ENCODE data around the gene THAP3.
A peak's percentile ranks its signal among the peaks of the same experiment; 100 is the strongest.
"Not testable (repeated sequence)": the region's sequence is repeated elsewhere in the genome, so short reads cannot be mapped to it uniquely, and the experiment has no call there.

The THAP3 gene

GRCh38 chr1:6637770-6638169, 13.1 kb downstream of the THAP3 start:
- DNase-seq (ENCODE audit: low read depth), result no peak
- no peak overlapping the region for H3K4me3 ChIP-seq (ENCODE audit: control insufficient read depth, low read depth, low read length)
- TF ChIP-seq CTCF (conservative IDR thresholded peaks at IDR 0.05; ENCODE audit: control insufficient read depth, insufficient read depth, low read depth, low read length), result no peak

GRCh38 chr1:6638226-6638625, 13.6 kb downstream of the THAP3 start:
- no peak overlapping the region for H3K4me3 ChIP-seq (ENCODE audit: control insufficient read depth, low read depth, low read length)
- no peak for TF ChIP-seq CTCF (conservative IDR thresholded peaks at IDR 0.05; ENCODE audit: control insufficient read depth, insufficient read depth, low read depth, low read length)
- peak; percentile 87 for DNase-seq (ENCODE audit: low read depth)

- H3K4me3 ChIP-seq (ENCODE audit: control insufficient read depth, low read depth, low read length); DNase-seq (ENCODE audit: low read depth): not testable (repeated sequence)
These were observed 16.2 kb downstream of the THAP3 start for GRCh38 chr1:6640867-6641266.

- no peak for DNase-seq (ENCODE audit: low read depth)
- no peak overlapping the region for H3K4me3 ChIP-seq (ENCODE audit: control insufficient read depth, low read depth, low read length)
- TF ChIP-seq CTCF (conservative IDR thresholded peaks at IDR 0.05; ENCODE audit: control insufficient read depth, insufficient read depth, low read depth, low read length), result no peak
These were observed 20.4 kb downstream of the THAP3 start for GRCh38 chr1:6645018-6645417.

- peak; percentile 72 for TF ChIP-seq CTCF (conservative IDR thresholded peaks at IDR 0.05; ENCODE audit: control insufficient read depth, insufficient read depth, low read depth, low read length)
- peak; percentile 65 for DNase-seq (ENCODE audit: low read depth)
- no peak overlapping the region for H3K4me3 ChIP-seq (ENCODE audit: control insufficient read depth, low read depth, low read length)
These were observed 22.0 kb downstream of the THAP3 start for GRCh38 chr1:6646499-6647148.

- TF ChIP-seq CTCF (conservative IDR thresholded peaks at IDR 0.05; ENCODE audit: control insufficient read depth, insufficient read depth, low read depth, low read length), result no peak
- DNase-seq (ENCODE audit: low read depth), result no peak
These were observed 23.9 kb downstream of the THAP3 start for GRCh38 chr1:6648556-6648955.

GRCh38 chr1:6651909-6652308, 27.2 kb downstream of the THAP3 start:
- no peak for TF ChIP-seq CTCF (conservative IDR thresholded peaks at IDR 0.05; ENCODE audit: control insufficient read depth, insufficient read depth, low read depth, low read length)

More at GRCh38 chr1:6648556-6648955, 23.9 kb downstream of the THAP3 start:
- no peak overlapping the region for H3K4me3 ChIP-seq (ENCODE audit: control insufficient read depth, low read depth, low read length)

More at GRCh38 chr1:6651909-6652308, 27.2 kb downstream of the THAP3 start:
- H3K4me3 ChIP-seq (ENCODE audit: control insufficient read depth, low read depth, low read length), result no peak overlapping the region
- DNase-seq (ENCODE audit: low read depth), result no peak
